GM21367 (cell line): Measurements from ENCODE around the gene ATP10A.

Experiments
- ATAC-seq: cut with Tn5 transposase; IDR thresholded peaks from one replicate; pipeline ENCODE4 v1.9.1; 2021; ENCODE audit not compliant: unreplicated experiment

The ATP10A gene

DNA sequence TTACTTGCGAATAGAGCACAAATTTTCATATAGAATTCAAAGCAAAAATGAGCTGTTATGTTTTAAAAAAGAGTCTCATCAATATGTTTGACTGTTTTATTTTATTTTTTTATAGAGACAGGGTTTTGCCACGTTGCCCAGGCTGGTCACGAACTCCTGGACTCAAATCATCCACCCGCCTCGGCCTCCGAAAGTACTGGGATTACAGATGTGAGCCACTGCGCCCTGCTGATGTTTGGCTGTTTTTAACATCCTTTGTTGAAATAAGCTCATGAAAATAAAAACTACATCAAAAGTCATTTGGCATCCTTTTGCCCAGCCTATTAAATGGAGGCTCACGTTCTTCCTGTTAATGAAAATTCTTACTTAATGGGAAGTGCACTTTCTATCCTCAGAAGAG is 154.7 kb downstream of the ATP10A start:
- ATAC-seq = no peak

DNA sequence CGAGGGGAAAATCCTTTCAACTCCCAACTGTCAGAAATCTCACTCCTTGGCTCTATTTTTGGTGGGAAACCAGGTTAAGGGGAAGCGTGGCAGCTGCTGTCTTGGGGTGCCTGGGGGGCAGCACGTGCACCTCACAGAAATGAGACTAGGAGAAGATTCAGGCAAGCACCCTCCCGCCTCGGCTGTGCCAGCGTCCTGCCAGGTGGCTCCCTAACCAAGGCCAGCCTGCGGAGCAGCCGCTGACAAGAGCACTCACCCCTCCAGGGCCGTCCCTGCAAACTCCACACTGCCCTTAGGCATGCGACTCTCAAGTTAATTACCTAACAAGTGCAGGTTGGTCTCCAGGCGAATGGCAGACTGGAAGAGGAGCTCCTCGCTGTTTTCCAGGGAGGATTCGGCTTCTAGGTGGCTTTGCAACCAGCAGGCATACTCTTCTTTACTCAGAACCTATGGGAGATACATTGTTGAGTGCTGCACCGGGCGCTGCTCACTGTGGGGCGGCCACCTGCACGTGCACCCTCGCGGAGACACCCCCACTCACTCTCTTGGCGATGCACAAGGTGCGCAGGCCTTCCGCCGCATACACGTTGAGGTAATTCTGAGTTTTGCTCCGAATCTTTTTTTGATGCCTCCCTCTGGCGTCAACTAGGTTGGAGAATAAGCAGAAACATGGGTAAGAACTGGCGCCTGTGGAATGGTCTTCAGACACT is 155.3 kb downstream of the ATP10A start:
- no peak for ATAC-seq

DNA sequence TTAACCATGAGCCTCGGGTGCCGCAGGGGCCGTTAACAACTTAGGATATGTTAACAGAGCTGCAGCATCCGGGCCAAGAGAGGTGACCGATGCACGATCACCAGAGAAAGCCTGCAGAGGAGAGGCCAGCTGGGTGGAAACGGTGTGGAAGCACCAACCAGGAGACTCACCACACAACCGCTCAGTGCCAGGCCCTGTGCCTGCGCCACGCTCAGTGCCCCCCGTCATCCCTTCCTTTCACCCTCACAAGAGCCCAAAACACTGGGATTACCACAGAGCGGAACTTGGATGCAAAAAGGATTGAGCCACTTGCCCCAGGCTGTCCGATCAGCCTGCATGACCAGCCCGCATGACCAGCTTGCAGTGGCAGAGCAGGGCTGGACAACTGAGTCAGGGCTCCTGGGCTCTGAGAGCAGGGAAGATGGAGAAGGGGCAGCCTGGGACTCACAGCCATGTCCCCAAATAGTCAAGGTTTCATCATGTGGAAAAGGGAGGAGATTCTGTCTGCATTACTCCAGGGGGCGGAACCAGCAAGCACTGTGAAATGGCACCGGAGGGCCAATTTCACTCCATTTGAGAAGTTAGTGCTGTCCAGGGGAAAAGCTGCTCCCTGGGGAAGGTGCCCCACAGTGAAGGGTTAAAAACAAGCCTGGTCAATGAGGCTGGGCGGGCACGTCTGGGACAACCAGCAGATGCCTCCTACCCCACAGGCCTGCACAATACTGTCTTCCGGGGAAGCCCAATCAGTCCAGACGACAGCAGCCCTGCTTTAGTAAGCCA is 156.8 kb downstream of the ATP10A start:
- no peak for ATAC-seq

DNA sequence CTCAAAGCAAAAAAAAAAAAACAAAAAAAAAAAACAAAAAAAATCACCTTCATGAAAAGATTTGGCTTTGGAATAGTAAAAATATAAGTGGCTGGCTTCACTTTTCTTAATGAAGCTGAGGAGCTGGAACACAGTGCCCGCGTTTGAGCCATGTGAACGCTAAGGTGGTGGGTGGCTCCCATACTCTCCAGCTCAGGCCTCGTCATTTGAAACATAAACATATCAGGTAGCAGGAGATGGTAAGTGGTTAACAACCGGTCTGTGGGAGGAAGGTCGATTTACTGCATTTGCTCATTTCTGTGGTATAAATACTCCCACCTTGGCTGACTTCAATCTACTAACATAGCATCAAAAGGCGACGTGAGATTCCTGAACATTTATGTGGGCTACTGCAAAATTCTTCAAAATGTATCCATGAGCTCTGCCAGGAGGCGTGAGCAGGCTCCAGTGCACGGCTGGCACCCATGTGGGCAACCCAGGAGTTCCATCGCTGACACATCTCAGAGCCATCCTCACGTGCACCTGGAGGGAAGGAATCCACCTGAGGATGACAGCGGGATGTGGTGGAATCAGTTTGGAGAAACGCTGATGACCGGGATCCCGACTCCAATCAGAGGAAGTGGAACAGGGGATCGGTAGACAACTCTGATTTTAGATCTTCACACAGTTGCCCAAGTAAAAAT is 157.6 kb downstream of the ATP10A start:
- ATAC-seq = no peak

DNA sequence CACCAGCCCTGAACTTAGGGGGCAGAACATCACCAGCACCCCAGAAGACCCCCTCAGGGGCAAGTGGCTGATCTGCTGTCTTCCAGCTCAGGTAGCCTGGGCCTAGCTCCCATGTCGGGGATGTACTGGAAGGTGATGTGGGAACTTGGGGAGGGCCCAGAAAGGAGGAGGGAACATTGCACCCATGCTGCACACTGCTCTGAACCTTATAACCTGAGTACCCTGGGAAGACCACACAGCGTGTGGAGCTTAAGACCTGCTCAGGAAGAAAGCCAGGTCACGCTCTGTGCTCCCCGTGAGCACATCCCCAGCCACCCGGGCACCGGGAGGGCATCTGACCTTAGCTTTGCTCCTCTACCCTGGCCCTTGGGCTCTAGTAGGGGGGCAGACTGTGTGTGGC is 159.4 kb downstream of the ATP10A start:
- no peak for ATAC-seq

DNA sequence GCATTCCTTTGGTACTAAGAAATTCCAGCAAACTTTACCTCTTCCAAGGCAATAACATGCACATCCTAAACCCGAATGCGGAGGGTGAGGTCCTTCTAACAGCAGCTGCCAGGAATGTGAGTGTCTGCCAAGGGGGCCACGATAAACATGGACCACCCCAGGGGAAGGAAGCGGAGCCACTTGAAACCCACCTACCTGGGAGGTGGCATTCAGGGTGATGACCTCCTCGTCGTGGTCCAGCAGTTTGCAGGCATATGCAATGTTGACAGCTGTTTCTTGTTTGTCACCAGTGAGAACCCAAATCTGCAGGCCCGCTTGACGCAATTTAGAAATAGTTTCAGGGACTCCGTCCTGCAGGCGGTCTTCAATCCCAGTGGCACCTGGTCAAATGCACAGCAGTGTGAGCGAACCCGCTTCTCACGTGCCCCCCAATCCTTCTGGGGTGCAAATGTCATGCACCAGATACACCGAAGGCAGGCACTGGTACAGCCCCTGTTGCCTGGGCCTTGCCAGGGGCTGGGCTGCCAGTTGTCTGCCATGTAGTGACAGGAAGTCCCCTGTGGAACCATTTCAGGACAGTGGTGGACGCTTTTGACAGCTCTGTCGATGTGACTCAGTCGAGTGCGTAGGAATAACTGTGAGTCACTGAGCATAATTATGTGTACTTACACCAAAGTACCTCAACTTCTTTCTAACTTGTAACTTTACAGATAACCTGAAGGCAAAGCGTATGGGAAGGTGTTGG is 161.2 kb downstream of the ATP10A start:
- no peak for ATAC-seq

DNA sequence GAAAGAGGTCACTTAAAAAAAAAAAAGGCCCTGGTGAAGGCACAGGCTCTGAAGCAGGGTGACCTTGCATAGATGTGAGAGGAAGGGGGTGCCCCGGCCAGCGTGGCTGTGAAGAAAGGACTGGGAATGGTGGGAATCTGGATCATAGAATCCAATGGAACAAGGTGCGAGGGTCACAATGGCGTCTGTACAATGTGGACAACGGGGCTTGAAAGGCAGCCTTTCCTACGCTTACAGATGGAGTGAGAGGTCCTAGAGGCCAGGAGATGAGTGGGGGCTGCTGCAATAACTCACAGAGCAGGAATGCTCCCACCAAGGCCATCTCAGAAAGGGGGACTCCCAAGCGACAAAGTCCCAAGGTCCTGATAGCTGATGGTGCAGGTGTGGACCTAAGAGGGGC is 162.2 kb downstream of the ATP10A start:
- ATAC-seq = no peak

DNA sequence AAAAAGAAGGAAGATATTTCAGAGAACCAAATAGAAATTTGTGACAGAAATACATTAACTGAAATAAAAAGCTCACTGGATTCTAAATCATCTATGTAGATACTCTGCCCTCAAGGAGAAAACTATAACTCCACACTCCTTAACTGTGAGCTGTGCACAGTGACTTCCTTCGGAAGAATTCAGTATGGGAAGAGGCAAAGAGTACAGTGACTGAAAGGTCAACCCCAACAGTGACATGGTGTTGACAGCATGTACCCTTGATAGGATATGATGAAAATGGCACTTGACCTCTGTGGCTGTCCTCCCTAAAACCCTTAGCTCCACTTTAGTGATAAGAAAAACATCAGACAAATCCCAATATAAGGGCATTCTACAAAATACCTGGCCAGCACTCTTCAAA is 165.5 kb downstream of the ATP10A start:
- no peak for ATAC-seq

DNA sequence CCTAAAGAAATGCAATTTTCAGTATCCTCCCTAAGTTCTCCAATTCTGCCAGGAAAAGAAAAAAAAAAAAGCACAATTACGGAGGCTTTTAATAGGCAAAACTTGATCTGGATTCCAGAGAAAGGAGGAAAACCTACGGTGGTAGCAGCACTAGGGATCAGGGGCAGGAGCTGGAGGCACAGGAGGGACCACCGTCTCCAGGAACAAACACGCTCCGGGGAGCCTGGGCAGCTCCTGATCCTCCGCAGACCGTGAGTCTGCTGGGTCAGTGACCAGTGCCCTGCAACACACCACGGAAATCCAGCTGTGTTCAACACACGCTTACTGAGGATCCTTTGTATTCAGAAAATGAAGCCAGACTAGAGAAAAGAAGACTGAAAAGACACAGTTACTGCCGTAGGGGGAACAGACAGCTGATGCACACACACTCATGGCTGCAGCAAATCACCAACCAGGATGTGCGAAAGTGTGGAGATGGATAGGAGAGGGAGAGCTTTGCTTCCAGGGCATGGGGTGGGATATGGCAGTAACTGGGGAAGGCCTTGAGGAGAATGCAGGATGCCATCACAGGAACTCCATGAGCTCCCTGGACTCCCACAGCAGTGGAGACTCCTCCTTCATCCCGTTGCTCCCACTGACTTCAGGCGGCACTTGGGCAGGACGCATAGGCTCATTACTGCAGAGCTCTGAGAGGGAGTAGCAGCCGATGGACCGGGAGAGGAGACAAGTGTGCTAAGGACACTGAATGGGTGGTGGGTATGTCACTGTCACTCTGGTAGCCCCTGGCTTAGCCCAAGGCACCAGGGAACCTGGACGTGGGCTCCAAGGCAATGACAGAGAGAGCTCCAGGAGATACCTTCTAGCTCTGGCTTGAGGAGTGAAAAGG is 167.0 kb downstream of the ATP10A start:
- ATAC-seq = no peak

DNA sequence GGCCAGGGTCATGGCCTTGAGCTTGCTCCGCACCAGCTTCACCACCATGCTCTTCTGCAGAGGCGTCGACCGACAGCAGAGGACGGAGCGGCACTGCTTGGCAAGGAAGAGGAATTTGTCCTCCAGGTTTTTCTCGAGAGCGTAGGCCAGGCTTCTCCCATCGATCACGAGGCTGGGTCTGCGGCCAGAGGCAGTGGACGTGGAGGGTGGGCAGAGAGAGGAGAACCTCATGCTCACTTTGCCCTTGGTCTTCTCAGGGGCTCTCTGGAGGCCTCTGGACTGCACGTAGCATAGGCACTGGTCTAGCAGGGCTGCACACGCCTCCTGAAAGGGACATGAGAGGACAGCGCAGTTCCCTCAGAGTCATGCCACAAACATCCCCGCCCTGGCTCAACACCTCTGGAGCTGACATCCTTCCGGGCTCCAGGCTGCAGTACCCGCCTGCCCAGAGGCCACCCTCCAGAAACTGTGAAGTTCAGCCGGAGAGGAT is 168.3 kb downstream of the ATP10A start:
- ATAC-seq = no peak

DNA sequence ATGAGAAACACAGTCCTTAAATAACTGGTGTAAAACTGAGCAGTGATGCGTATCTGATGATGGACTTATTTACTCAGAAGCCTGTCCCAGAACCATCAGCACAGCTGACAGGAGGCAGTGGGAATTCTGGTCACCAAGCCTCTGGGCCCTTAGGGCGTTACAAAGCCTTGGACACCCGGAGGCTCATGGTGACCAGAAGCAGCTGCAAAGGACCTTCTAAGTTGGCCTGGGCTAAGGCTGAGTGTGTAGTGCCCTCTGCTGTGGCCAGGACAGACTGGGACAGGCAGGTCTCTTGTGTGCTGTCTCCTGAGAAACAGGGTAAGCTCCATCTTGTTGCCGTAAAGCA is 168.9 kb downstream of the ATP10A start:
- ATAC-seq = no peak

DNA sequence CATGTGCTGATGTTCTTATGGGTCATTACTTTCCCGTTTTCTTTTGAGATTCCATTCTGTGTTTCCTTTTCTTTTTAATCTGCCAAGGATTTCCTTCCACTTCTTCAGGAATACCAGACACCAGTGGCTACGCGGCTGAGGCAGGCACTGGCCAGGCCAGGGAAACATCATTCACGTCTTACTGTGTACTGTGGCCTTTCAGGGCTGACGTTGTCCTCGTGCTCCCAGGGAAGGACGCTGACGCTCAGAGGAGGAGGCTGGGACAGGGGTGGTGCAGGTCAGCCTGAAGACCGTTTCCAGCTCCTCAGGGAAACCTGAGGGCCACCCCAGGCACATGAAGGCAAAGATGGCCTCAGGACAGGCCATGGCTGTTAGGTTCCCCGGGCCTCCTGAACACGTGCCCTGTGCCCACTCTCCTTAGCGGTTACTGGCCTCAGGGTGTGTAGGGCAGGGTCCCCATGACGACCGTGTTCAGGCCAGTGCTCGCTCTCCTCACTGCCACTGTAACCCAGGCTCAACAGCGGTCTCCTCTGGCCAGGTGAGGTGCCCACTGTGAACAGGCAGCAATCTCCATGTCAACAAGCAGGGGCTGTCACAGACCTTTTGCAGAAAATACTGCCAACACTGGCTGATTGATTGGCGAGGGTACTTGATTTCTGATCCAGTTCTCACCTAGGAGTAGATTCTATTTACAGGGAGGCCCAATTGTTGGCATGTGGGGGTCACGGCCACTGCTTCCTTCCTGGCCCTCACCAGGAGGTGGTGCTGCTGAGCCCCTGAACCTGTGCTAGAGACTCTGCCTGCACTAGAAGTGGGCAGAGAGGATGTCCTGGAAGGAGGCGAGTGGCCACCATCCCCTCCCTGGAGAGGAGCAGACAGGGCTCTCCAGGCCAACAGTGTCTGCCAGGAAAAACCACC is 169.5 kb downstream of the ATP10A start:
- ATAC-seq = no peak

DNA sequence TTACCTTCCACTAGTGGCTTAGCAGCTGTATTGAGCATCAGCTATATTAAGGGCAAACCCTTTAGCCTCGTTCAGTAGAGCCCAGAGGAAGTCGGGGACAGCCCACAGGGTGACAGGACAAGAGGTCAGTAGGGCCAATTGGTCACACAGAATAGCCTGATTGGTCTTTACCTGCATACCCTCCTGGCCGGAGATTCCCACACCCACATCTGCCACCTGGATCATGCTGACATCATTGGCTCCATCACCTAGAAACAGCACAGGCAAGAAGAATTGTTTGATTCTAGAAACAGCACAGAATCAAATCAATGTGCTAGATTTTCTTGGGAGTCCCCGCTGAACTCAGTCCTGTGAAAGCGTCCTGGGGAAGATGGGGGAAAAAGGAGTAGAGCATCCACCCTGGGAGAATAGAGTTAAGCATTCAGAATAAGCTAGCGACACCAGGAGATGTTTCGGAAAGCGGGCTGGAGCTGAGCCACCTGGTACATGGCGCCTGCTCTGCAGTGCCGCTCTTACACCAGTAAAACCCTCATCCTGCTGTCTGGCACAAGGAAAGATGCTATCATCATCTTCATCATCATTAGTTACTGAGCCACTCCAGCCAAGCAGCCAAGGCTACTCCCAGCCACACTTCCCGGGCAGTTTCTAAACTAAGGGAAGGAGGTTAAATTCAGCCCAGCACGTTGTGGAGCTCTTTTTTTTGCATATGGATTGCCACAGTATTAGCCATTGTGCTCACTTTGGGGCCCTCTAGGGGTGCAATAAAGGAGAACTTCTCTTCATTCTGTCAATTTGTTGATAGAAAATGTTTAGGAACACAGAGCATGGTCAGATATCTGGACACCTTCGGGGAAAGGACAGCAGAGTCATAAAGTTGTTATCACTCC is 171.3 kb downstream of the ATP10A start:
- ATAC-seq = no peak

DNA sequence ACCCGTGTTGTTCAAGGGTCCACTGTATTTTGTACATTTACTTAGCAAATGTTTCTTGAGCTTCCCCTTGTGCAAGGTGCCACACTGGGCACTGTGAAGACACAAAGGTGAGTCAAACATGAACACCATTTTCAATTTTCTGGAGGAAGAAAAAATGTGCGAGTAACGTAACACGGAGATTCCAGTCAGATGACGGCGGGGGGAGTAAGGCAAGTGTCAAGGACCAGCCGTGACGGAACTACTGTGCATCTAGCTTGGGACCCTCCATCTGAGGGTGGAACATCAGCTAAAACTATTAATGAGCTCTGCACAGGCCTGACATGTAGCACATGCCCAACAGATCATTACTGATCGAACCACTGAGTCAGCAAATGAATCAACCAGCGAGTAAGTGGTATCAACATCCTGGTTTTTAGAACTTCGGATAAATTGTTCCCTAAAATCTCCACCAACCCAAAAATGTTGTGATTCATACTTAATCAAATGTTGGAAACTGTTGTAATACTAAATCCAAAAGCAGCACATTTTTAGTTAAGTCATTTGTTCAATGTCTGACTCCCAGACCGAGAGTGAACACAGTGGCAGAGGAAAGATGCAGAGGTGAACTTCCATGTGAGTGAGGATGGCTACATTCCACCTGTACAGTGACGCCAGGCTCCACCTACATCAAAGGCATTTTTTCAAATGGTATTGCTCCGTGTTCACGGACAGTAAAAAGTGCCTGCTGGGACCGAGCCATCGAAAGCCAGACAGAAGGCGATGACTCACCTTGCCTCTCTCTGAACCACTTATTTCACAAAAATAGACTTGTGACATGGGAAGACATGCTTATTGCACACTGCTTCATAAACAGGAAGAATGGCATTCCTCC is 172.2 kb downstream of the ATP10A start:
- ATAC-seq = no peak

DNA sequence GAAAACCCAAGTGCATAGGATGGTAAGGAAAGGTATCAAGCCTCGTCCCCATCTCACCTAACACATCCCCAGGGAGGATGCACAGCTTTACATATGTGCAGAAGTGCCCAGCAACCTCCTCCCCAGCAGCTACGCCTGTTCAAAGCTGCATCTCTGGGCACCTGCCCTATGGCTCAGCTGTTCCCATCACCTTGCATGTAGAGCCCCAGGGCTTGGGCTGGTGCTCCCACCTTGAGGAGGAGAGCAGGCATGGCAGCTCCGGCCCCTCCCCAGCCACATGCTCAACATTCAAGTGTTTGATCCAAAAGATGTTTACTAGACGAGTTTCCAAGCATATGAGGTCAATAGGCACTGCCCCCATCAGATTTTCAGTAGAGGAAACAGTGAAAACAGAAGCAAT is 173.5 kb downstream of the ATP10A start:
- ATAC-seq = no peak

DNA sequence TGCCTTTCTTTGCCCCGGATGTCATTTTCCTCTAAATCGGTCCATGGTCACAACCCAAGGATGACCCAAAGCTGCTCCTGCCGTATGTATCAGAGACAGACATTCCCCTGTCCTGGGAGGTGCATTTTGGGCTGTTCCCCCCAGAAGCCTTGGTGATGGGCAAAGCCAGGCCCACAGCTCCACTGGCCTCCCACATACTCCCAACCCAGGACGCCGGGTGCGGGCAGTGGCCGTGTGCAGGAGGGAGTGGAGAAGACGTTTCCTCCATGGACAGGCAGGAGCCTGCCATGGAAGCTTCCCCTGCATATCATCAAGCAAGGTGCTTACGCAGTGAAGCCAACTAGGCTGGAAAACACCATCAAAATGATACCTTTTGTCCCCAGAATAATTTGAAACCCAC is 175.0 kb downstream of the ATP10A start:
- no peak for ATAC-seq

DNA sequence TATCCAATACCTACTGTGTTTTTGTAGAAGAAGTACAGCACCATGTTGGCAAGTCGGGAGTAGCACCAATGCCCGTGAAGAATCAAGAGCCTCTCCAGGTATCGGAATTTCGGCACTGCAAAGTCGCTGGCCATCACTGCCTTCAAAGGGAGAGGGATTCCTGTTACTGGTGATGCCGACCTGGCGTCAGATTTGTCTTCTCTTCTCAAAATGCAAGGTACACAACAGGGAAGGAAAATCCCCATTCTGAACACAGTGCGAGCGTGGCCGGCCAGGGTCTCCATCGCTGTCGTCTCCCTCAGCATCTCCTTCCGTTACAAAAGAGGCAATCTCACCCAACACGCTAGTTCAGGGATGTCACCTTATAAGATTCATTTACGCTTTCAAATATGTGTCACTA is 175.4 kb downstream of the ATP10A start:
- no peak for ATAC-seq
